ENCODE data around the gene BCAS3.
"Not testable (repeated sequence)": the region's sequence is repeated elsewhere in the genome, so short reads cannot be mapped to it uniquely, and the experiment has no call there.

The BCAS3 gene

GRCh38 chr17:60664022-60664421 lies 13.6 kb upstream of the BCAS3 start:
- H3K4me1 ChIP-seq = peaks cover 3% of the 10 kb centered on the region
- no peaks in the 10 kb centered on the region for H3K9me3 ChIP-seq (ENCODE audit: control insufficient read depth, low read length)
- TF ChIP-seq CTCF (IDR thresholded peaks at IDR 0.05) = no peak
- H3K79me2 ChIP-seq = no peaks in the 10 kb centered on the region
- no peak overlapping the region for H3K4me3 ChIP-seq (ENCODE audit: low read depth, low read length)
- H3K27me3 ChIP-seq (ENCODE audit: control insufficient read depth, insufficient read depth, low read length) = no peaks in the 10 kb centered on the region
- H3K4me2 ChIP-seq (ENCODE audit: low read length) = no peak overlapping the region
- no peak overlapping the region for H2AFZ ChIP-seq
- no peaks in the 10 kb centered on the region for H3K36me3 ChIP-seq (ENCODE audit: control insufficient read depth, insufficient read depth, low read length)
- no peak overlapping the region for H3K9ac ChIP-seq
- no peak overlapping the region for H3K27ac ChIP-seq

- Histone ChIP-seq H3K4me2 (ENCODE audit: low read length) (no peak overlapping the region), H3K27ac (no peak overlapping the region), H3K79me2 (no peaks in the 10 kb centered on the region), H3K4me3 (ENCODE audit: low read depth, low read length) (no peak overlapping the region), H3K36me3 (ENCODE audit: control insufficient read depth, insufficient read depth, low read length) (no peaks in the 10 kb centered on the region), H3K27me3 (ENCODE audit: control insufficient read depth, insufficient read depth, low read length) (no peaks in the 10 kb centered on the region), H3K9ac (no peak overlapping the region), H3K9me3 (ENCODE audit: control insufficient read depth, low read length) (no peaks in the 10 kb centered on the region), H3K4me1 (no peaks in the 10 kb centered on the region), H2AFZ (no peak overlapping the region)
- no peak for TF ChIP-seq CTCF (IDR thresholded peaks at IDR 0.05)
Measured at GRCh38 chr17:60665602-60666001, 12.0 kb upstream of the BCAS3 start.

- not testable (repeated sequence) for H3K27ac ChIP-seq; H3K9me3 ChIP-seq (ENCODE audit: control insufficient read depth, low read length); H3K36me3 ChIP-seq (ENCODE audit: control insufficient read depth, insufficient read depth, low read length); H3K9ac ChIP-seq; H3K27me3 ChIP-seq (ENCODE audit: control insufficient read depth, insufficient read depth, low read length); H3K4me2 ChIP-seq (ENCODE audit: low read length); H3K4me3 ChIP-seq (ENCODE audit: low read depth, low read length); H2AFZ ChIP-seq; H3K4me1 ChIP-seq; H3K79me2 ChIP-seq
Measured at GRCh38 chr17:60668741-60669140, 8.9 kb upstream of the BCAS3 start.

- Histone ChIP-seq H3K9me3 (ENCODE audit: control insufficient read depth, low read length) (no peaks in the 10 kb centered on the region), H3K27ac (no peak overlapping the region), H3K36me3 (ENCODE audit: control insufficient read depth, insufficient read depth, low read length) (no peaks in the 10 kb centered on the region), H3K79me2 (no peaks in the 10 kb centered on the region), H3K4me2 (ENCODE audit: low read length) (no peak overlapping the region), H3K27me3 (ENCODE audit: control insufficient read depth, insufficient read depth, low read length) (no peaks in the 10 kb centered on the region), H3K4me1 (no peaks in the 10 kb centered on the region), H2AFZ (no peak overlapping the region), H3K9ac (no peak overlapping the region), H3K4me3 (ENCODE audit: low read depth, low read length) (no peak overlapping the region)
- no peak for TF ChIP-seq CTCF (IDR thresholded peaks at IDR 0.05)
Measured at GRCh38 chr17:60671482-60671881, 6.2 kb upstream of the BCAS3 start.

- H3K27me3 ChIP-seq (ENCODE audit: control insufficient read depth, insufficient read depth, low read length); H3K4me3 ChIP-seq (ENCODE audit: low read depth, low read length): not testable (repeated sequence)
Measured at GRCh38 chr17:60674637-60675036, 3.0 kb upstream of the BCAS3 start.

GRCh38 chr17:60675997-60676396 lies 1.7 kb upstream of the BCAS3 start:
- Histone ChIP-seq H3K4me2 (ENCODE audit: low read length) (no peak overlapping the region), H3K4me1 (no peaks in the 10 kb centered on the region), H3K9ac (no peak overlapping the region), H2AFZ (no peak overlapping the region), H3K27me3 (ENCODE audit: control insufficient read depth, insufficient read depth, low read length) (no peaks in the 10 kb centered on the region), H3K79me2 (no peaks in the 10 kb centered on the region), H3K4me3 (ENCODE audit: low read depth, low read length) (no peak overlapping the region), H3K27ac (no peak overlapping the region), H3K36me3 (ENCODE audit: control insufficient read depth, insufficient read depth, low read length) (no peaks in the 10 kb centered on the region), H3K9me3 (ENCODE audit: control insufficient read depth, low read length) (no peaks in the 10 kb centered on the region)
- TF ChIP-seq CTCF (IDR thresholded peaks at IDR 0.05) = no peak

More at GRCh38 chr17:60674637-60675036, 3.0 kb upstream of the BCAS3 start:
- not testable (repeated sequence) for H3K4me1 ChIP-seq; H3K9ac ChIP-seq; H3K9me3 ChIP-seq (ENCODE audit: control insufficient read depth, low read length); H3K27ac ChIP-seq; H3K79me2 ChIP-seq; H3K4me2 ChIP-seq (ENCODE audit: low read length); H3K36me3 ChIP-seq (ENCODE audit: control insufficient read depth, insufficient read depth, low read length); H2AFZ ChIP-seq
